Brain microvascular endothelial cell (primary cell): ENCODE results near the gene IGF1R.

ENCODE experiments used
- DNase-seq: peaks from one replicate; pipeline ENCODE4 v3.0.0-alpha.2; 2020
- H3K27ac ChIP-seq: fragments of 250-450 bp; sonication (Bioruptor Pico); 2 replicates; pipeline ENCODE4 v1.5.1; 2020; ENCODE audit warnings: mild to moderate bottlenecking, moderate library complexity
- H3K27me3 ChIP-seq: fragments of 250-450 bp; sonication (Bioruptor Pico); replicated peaks from 2 replicates; pipeline ENCODE4 v1.5.1; 2020; ENCODE audit warnings: mild to moderate bottlenecking
- H3K36me3 ChIP-seq: fragments of 250-450 bp; sonication (Bioruptor Pico); replicated peaks from 2 replicates; pipeline ENCODE4 v1.5.1; 2020; ENCODE audit warnings: mild to moderate bottlenecking
- H3K4me3 ChIP-seq: 2 replicates; pipeline ENCODE4 v1.5.1; 2011; ENCODE audit warnings: low read depth, mild to moderate bottlenecking, control low read depth, low read length, moderate library complexity
- in situ Hi-C: cut with HindIII; loops from 2 replicates; pipeline ENCODE4 v1.10.0; 2017; ENCODE audit warnings: low sequenced_read_pairs, low pct_ligation_motif_present
- TF ChIP-seq, protein P1 (sequence below): IDR thresholded peaks from 2 replicates; pipeline ENCODE4 v1.5.1; 2011; ENCODE audit warnings: low read depth, mild to moderate bottlenecking, moderate library complexity, low read length, control low read depth, inconsistent platforms; ENCODE audit errors: missing control alignments

The IGF1R gene

DNA sequence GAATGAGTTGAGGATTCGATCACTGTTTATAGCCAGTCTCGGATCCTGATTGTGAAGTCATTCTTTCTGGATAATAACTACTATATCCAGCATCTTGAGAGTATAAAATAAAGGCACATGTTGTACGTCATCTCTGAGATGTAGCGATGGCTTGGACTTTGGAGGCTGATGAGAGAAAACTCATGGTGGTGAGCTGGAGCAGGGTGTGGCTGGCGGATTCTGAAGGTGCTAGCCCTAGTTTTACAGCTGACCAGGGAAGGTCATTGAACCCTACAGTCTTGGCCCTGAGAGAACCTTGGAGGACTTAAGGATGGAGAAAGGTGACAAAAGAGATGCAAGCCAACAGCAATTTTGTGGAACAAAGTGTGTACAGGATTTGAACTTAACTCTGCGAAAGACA lies 153.8 kb downstream of the IGF1R start:
- in situ Hi-C loops, result no loop called here
- Histone ChIP-seq H3K4me3 (no peak overlapping the region), H3K27ac (no peak overlapping the region), H3K36me3 (no peaks in the 10 kb centered on the region), H3K27me3 (no peaks in the 10 kb centered on the region)
- no peak for DNase-seq
- TF ChIP-seq, protein P1, sequence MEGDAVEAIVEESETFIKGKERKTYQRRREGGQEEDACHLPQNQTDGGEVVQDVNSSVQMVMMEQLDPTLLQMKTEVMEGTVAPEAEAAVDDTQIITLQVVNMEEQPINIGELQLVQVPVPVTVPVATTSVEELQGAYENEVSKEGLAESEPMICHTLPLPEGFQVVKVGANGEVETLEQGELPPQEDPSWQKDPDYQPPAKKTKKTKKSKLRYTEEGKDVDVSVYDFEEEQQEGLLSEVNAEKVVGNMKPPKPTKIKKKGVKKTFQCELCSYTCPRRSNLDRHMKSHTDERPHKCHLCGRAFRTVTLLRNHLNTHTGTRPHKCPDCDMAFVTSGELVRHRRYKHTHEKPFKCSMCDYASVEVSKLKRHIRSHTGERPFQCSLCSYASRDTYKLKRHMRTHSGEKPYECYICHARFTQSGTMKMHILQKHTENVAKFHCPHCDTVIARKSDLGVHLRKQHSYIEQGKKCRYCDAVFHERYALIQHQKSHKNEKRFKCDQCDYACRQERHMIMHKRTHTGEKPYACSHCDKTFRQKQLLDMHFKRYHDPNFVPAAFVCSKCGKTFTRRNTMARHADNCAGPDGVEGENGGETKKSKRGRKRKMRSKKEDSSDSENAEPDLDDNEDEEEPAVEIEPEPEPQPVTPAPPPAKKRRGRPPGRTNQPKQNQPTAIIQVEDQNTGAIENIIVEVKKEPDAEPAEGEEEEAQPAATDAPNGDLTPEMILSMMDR, result no peak

DNA sequence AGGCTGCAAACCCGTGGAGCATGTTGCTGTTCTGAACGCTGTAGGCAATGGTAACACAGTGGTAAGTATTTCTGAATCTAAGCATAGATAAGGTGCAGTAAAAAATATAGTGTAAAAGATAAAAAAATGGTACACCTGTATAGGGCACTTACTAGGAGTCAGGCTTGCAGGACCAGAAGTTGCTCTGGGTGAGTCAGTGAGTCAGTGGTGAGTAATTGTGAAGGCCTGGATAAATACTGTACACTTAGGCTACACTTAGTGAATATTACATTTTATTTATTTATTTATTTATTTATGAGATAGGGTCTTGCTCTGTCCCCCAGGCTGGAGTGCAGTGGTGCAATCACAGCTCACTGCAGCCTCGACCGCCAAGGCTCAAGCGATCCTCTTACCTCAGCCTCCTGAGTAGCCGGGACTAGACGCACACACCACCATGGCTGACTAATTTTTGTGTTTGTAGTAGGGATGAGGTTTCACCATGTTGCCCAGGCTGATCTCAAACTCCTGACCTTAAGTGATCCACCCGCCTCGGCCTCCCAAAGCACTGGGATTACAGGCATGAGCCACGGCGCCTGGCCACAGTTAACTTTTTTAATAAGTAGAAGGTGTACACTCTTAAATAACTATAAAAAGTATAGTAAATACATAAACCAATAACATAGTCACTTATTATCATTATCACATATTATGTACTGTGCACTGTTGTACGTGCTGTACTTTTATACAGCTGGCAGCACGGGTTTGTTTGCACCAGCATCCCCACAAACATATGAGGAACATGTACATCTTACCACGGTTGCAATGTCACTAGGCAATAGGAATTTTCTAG lies 155.1 kb downstream of the IGF1R start:
- Histone ChIP-seq H3K27me3 (no peaks in the 10 kb centered on the region), H3K27ac (no peak overlapping the region), H3K4me3 (no peak overlapping the region), H3K36me3 (no peaks in the 10 kb centered on the region)
- peak; percentile 63 for DNase-seq
- in situ Hi-C loops, result no loop called here
- TF ChIP-seq, protein P1, result no peak

DNA sequence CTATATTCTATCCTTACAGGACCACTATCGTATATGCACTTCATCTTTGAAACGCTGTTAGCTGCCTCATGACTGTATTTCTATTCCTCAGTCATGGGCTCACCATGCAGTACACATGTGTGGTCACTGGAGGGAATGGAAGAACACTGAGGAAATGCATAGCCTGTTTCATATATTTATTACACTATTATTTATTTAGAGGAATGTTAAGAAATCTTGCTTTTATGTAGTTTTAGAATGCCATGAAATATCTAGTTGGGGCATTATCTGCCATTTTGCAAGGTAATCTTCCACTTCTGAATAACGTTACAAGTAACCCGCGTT lies 155.7 kb downstream of the IGF1R start:
- H3K36me3 ChIP-seq, result no peaks in the 10 kb centered on the region
- no peak overlapping the region for H3K4me3 ChIP-seq
- no peak overlapping the region for H3K27ac ChIP-seq
- TF ChIP-seq, protein P1, result peak; percentile 39
- in situ Hi-C loops, result no loop called here
- H3K27me3 ChIP-seq, result no peaks in the 10 kb centered on the region
- no peak for DNase-seq

DNA sequence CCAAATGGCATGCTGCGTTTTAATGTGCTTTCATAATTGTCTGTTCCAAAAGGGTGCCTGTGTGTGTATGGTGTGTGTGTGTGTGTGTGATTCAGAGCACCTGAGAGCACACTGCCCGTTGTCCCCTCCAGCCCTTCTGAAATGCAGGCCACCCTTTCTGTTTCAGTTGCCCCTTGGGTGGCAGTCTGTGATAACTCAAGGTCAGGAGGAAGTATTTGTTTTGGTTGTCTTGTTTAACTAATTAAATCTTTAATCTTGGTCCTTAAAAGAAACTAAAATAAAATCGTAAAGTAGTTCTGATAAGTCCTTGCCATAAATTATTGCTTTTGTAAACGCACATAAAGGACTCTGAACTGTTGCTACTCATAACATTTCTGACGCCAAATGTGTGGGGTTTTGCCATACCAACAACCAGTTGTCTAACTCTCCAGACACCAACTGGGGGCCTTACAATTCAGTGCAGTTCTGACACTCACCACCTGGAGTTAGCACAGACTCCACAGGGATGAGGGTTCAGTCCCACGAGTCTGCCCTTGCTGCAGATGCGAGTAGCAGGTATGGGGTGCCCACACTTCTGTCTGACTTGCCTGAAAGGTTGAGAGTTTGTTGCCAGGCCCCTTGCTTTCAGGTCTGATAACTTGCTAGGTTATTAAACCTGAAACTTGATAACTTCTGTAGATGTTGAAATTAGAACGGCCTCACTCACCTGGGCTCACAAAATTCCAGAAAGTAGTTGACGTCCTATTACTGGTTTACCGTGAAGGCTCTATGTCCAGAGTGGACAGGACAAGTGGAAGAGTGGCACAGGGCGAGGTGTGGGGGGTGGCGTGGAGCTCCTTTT lies 157.3 kb downstream of the IGF1R start:
- Histone ChIP-seq H3K4me3 (no peak overlapping the region), H3K27me3 (no peaks in the 10 kb centered on the region), H3K36me3 (no peaks in the 10 kb centered on the region), H3K27ac (no peak overlapping the region)
- TF ChIP-seq, protein P1, result peak; percentile 43
- in situ Hi-C loops, result no loop called here
- DNase-seq, result no peak

DNA sequence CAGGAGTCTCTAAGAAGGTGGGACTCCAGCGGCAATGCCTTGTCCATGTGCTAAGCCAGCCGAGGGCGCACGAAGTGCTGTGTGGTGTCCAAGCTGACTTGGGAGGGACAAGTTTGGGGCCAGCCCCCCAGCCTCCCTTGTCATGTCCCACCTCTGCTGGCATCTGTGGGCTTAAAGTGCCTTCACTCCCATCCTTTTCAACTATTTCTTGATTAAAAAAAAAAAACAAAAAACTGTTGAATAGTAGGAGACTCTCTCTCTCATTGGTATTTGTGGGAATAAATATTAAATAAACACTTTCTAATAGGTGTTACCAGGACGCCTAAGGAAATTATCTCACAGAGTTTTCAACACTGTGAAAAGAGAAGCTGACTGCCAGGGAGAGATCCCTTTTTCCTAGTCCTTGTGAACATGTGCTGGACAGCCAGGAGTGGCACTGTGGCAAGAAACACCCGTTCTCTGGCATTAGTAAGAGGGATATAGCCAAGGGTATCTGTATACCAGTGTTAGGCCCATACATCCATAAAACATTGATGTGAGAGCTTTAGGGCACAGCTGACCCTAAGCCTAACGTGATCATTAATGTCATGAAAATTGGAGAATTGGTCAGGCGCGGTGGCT lies 158.0 kb downstream of the IGF1R start:
- Histone ChIP-seq H3K27ac (no peak overlapping the region), H3K36me3 (no peaks in the 10 kb centered on the region), H3K27me3 (no peaks in the 10 kb centered on the region), H3K4me3 (no peak overlapping the region)
- no peak for DNase-seq
- in situ Hi-C loops, result no loop called here
- TF ChIP-seq, protein P1, result no peak
